GM21447 (cell line): ENCODE measurements around the gene GPD1L.
"Not testable (repeated sequence)": the region's sequence is repeated elsewhere in the genome, so short reads cannot be mapped to it uniquely, and the experiment has no call there.

Experiments
- ATAC-seq: cut with Tn5 transposase; IDR thresholded peaks from one replicate; pipeline ENCODE4 v1.9.1; 2021; ENCODE audit not compliant: unreplicated experiment

GPD1L gene

DNA sequence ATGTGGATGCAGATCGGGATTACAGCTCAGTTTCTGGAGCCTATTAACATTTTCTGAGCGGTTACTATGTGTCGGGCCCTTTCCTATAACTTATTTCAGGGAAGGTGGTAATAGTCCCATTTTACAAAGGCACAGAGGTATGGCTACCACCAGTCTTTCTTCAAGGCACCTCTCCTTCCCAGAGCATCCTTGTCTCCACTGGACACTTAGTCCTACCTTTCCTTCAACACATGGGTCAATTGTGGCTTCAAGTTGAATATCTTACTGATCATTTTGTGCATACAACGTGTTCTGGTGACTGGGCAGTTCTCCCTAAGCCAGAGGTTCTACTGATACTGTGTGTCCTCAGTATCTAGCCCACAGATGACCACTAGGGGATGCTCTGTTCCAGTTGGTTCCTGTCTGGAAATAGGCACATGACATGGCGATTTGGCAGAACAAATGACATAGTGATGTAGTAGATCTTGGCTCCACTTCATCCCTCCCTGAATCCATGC, 71.3 kb downstream of the GPD1L start:
- peak; percentile 77 for ATAC-seq

- no peak for ATAC-seq
Measured at GRCh38 chr3:32180141-32180784, 73.8 kb downstream of the GPD1L start.

- no peak for ATAC-seq
Measured at GRCh38 chr3:32181365-32181764, 74.9 kb downstream of the GPD1L start.

- no peak for ATAC-seq
Measured at GRCh38 chr3:32181796-32182195, 75.4 kb downstream of the GPD1L start.

DNA sequence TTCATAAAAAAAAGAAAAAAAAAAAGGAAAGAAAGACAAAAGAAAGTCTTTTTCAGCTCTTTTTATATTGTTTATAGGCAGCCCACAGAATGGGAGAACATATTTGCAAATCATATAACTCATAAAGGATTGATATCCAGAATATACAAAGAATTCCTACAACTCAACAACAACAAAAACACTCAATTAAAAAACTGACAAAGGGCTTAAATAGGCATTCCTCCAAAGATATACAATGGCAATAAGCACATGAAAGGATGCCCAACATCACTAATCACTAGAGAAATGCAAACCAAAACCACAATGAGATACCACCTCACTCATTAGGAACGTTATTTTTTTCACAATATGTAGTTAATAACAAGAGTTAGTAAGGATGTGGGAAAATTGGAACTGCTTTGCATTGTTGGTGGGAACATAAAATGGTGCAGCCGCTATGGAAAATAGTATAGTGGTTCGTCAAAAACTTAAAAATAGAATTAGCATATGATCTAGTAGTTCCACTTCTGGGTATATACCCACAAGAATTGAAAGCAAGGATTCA, 77.8 kb downstream of the GPD1L start:
- ATAC-seq = no peak

- ATAC-seq = no peak
Measured at GRCh38 chr3:32186097-32186496, 79.7 kb downstream of the GPD1L start.

DNA sequence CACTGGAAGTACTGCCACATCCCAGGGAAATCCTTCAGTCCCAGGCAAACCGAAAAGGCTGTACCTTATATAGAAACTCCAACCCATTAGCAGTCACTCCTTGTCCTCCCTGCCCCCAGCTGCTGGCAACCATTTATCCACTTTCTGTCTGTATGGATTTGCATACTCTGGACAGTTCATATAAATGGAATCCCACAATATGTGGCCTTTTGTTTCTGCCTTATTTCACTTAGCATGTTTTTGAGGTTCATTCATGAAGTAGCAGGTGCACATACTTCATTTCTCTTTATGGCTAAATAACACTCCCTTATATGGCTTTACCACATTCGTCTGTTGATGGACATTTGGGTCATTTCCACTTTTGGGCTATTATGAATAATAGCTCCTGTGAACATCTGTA, 80.5 kb downstream of the GPD1L start:
- no peak for ATAC-seq

DNA sequence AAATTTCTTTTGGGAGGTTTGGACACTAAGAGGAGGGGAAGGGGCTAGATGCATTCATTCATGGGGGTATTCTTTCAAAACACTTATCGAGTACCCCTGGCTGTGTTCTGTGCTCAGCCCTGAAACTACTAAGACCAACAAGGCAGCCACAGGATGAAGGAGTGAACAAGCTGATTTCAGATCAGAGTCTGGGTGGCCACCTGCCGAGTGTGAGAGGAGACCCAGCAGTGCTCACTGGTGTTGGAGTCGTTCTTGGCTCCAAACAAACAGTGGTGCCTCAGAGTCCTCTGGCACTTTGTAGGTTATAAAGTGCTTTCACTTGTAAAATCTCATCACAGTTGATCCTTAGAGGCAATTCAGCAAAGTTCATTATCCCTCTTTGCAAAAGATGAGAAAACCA, 83.3 kb downstream of the GPD1L start:
- ATAC-seq = no peak

GRCh38 chr3:32190556-32190955, 84.1 kb downstream of the GPD1L start:
- ATAC-seq = not testable (repeated sequence)

DNA sequence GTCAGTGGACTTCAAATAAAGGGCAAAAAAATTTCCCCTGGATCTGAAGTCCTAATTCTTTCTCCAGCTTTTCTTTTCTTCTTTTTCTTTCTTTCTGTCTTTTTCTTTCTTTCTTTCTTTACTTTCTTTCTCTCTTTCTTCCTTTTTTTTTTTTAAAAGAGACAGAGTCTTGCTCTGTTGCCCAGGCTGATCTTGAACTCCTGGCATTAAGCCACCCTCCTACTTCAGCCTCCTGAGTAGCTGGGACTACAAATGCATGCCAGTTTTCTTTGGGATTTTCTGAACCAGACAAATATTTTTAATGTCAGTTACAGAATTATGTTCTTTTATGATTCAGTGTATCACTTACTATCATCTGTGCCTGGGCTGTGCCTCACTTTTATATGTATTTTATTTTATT, 86.7 kb downstream of the GPD1L start:
- no peak for ATAC-seq

- no peak for ATAC-seq
Measured at GRCh38 chr3:32194653-32195052, 88.2 kb downstream of the GPD1L start.

- no peak for ATAC-seq
Measured at GRCh38 chr3:32195995-32196540, 89.6 kb downstream of the GPD1L start.

- ATAC-seq = no peak
Measured at GRCh38 chr3:32197991-32198390, 91.6 kb downstream of the GPD1L start.

- no peak for ATAC-seq
Measured at GRCh38 chr3:32198714-32199113, 92.3 kb downstream of the GPD1L start.

DNA sequence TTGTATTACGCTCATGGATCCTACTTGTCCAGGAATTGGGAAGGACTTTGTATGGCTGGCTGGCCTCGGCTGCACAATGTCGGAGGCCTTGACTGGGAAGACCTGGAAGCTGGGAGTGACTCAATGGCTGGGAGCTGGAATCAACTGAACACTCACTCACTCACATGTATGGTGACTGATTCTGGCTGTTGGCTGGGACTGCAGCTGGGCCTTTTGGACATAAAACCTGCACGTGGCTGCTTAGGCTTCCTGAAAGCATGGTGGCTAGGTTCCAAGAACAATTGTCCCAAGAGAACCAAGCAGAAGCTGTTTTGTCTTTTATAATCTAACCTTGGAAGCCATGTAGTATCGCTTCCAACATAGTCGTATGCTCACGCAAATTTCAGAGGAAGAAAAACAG, 94.1 kb downstream of the GPD1L start:
- no peak for ATAC-seq

DNA sequence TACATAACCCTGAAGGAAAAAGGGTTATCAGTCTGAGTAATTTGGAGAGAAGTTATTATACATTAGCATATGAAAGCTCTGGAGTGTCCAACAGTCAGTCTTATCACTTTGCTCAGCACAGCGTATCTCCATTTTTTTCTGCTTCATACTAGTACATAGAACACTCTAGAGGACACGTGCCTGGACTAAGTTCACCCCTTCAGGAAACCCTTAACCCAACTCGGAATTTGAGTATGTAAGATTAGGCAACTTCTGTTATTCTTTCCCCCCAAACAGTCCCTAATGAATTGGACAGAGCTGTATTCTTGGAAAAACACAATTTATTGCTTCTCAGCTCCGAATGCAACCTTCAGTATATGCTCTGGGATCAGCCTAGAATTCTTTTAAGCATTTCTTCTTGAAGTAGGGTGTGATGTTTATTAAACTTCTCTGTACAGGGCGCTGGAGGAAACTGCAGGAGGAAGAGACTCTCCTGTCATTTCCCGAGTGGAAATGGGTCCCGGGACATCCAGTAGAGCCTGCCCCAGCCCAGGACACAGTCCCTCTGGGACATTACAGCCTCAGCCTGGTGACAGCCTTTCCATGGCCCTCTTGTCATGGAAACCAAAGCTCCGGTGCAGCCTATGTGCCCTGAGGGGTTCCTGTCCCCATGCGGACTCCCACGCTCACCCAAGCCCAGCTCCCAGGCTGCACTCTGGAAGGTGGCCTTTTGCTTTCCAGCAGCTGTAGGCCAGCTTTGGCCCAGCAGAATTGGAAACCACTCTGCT, 94.8 kb downstream of the GPD1L start:
- no peak for ATAC-seq

- ATAC-seq = no peak
Measured at GRCh38 chr3:32202496-32202895, 96.1 kb downstream of the GPD1L start.

- no peak for ATAC-seq
Measured at GRCh38 chr3:32203854-32204253, 97.4 kb downstream of the GPD1L start.

DNA sequence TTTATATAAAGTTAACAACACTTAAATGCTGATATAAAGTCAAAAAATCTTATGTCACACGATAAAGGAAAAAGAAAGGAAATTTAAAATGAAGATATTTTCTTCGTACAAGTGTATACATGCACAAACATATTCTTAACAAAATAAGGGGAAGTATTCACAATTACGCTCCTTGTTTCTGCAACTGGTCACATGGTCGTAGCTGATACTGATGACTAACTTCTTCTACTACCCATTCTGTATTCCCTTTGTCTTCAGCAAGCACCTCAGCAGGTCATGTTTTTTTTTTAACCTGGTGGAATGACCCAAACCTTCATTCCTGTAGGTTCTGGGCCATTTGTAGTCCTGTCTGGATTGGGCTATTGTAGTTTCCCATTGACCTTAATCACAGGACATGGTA, 102.0 kb downstream of the GPD1L start:
- no peak for ATAC-seq

DNA sequence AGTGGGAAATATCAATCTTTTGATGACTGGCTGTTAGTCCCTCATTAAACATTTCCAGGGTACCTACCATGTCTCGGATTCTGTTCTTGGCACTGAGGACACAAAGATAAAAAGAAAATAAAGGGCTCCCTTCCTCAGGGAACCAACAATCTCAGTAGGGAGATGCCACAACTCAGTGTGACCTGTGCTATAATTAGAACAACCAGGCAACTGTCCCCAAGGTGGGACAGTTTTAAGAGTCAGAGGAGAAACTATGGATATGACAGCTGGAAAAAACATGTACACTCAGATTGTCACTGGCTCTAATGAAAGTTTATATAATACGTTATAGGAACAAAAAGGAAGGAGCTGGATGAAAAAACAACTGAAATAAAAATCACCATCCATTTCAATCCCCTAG, 108.8 kb downstream of the GPD1L start:
- ATAC-seq = no peak

GRCh38 chr3:32216172-32216783, 109.9 kb downstream of the GPD1L start:
- ATAC-seq = no peak

GRCh38 chr3:32217339-32217738, 110.9 kb downstream of the GPD1L start:
- ATAC-seq = no peak
